NCI-H2227 (cell line): Measurements from ENCODE around the gene NCOA5.
A peak's percentile ranks its signal among the peaks of the same experiment; 100 is the strongest.
"Not testable (repeated sequence)": the region's sequence is repeated elsewhere in the genome, so short reads cannot be mapped to it uniquely, and the experiment has no call there.

ENCODE experiments used
- DNase-seq: peaks from one replicate; lab custom pipeline; 2025; ENCODE audit not compliant: unreplicated experiment; lab: John Stamatoyannopoulos, UW

Gene NCOA5

GRCh38 chr20:46093531-46093930 lies 3.8 kb upstream of the NCOA5 start:
- no peak for DNase-seq

GRCh38 chr20:46091622-46092535 lies 2.1 kb upstream of the NCOA5 start:
- DNase-seq, result not testable (repeated sequence)

GRCh38 chr20:46089167-46089416 lies 670 bp downstream of the NCOA5 start:
- no peak for DNase-seq

- DNase-seq, result no peak
Measured at GRCh38 chr20:46088409-46089166, 1.2 kb downstream of the NCOA5 start.

GRCh38 chr20:46087161-46087560 lies 2.6 kb downstream of the NCOA5 start:
- DNase-seq, result no peak

GRCh38 chr20:46085179-46085851 lies 4.4 kb downstream of the NCOA5 start:
- DNase-seq, result peak; percentile 42

- DNase-seq, result no peak
Measured at GRCh38 chr20:46084805-46085178, 5.0 kb downstream of the NCOA5 start.

GRCh38 chr20:46083531-46084061 lies 6.2 kb downstream of the NCOA5 start:
- DNase-seq, result no peak

- DNase-seq, result no peak
Measured at GRCh38 chr20:46083101-46083500, 6.7 kb downstream of the NCOA5 start.

GRCh38 chr20:46081074-46081473 lies 8.7 kb downstream of the NCOA5 start:
- DNase-seq, result no peak

GRCh38 chr20:46078954-46079353 lies 10.8 kb downstream of the NCOA5 start:
- no peak for DNase-seq

- DNase-seq, result no peak
Measured at GRCh38 chr20:46077642-46078305, 12.0 kb downstream of the NCOA5 start.

GRCh38 chr20:46076806-46077205 lies 13.0 kb downstream of the NCOA5 start:
- DNase-seq, result no peak

GRCh38 chr20:46074006-46074405 lies 15.8 kb downstream of the NCOA5 start:
- no peak for DNase-seq

GRCh38 chr20:46073443-46073842 lies 16.3 kb downstream of the NCOA5 start:
- no peak for DNase-seq

GRCh38 chr20:46073024-46073423 lies 16.7 kb downstream of the NCOA5 start:
- DNase-seq, result no peak

GRCh38 chr20:46071573-46071972 lies 18.2 kb downstream of the NCOA5 start:
- no peak for DNase-seq

GRCh38 chr20:46070215-46070900 lies 19.4 kb downstream of the NCOA5 start:
- DNase-seq, result no peak

GRCh38 chr20:46065691-46066090 lies 24.1 kb downstream of the NCOA5 start:
- DNase-seq, result no peak

GRCh38 chr20:46065006-46065405 lies 24.8 kb downstream of the NCOA5 start:
- no peak for DNase-seq

GRCh38 chr20:46063652-46064054 lies 26.1 kb downstream of the NCOA5 start:
- DNase-seq, result no peak
